Measurements from ENCODE around the gene ZDHHC24.
A peak's percentile ranks its signal among the peaks of the same experiment; 100 is the strongest.
"Not testable (repeated sequence)": the region's sequence is repeated elsewhere in the genome, so short reads cannot be mapped to it uniquely, and the experiment has no call there.

ZDHHC24 gene

DNA sequence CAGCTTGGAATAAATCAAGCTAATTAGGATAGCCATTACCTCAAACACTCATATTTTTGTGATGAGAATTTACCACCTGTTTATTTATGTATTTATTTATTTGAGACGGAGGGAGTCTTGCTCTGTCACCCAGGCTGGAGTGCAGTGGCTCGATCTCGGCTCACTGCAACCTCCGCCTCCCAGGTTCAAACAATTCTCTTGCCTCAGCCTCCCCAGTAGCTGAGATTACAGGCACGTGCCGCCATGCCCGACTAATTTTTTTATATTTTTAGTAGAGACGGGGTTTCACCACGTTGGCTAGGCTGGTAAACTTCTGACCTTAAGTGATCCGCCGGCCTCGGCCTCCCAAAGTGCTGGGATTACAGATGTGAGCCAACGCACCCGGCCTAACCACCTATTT is 896 bp downstream of the ZDHHC24 start:
- DNase-seq: not testable (repeated sequence)

DNA sequence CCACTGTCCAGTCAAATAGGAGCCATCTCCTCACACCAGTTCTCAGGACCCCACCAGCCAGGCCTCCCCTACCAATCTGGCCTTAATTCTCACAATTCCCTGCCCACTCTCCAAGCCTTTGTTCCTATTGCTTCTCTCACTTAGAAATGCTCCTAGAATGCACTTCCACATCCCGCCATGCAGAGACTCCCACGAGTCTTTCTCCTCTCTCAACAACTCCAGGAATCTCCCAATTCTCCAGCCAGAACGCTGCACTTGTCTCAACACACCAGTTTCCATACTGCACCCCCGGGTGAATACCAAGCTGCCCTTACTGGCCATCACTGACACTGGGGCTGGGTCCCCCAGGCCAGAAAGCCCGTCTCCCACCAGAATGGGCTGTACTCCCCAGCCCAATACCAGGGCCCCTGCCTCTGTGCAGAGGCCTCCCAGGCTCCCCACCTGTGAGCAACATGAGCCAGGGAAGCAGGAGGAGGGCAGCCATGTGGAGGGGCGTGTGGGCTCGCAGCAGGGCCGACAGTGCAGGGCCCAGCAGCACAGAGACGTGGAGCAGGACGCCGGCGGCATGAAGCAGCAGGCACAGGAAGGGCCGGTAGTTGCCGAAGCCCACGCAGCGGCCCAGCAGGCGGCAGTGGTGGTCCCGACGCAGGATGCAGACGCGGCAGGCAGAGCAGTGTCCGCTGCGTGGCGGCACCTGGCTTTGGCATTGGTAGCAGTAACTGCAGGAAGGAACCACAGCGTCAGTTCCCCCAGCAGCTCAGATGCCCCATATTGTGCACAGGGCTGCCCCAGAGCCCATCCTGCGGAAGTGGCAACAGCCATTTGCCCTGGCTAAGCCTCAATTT is 2.4 kb downstream of the ZDHHC24 start:
- DNase-seq: peak; percentile 14 to 68 (median 47)

DNA sequence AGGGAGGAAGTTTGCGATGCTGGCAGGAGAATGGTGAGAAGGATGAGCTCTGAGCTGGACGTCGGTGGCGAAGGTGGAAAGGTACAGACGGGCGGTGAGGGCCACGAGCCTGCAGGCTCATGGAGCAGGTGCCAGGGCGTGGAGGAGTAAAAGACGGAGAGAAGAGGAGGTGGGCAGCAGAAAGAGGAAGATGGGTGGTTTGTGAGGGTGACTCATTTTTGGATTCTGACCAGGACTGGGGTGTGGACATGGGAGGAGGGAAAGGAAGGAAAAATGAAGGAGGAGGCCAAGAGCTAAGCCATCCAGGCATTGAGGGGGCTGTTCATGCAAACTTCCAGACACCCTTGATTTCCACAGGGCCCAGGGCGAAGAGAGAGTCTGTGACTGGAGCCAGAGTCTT is 3.5 kb downstream of the ZDHHC24 start:
- DNase-seq: peak; percentile 22 to 59 (median 51)

DNA sequence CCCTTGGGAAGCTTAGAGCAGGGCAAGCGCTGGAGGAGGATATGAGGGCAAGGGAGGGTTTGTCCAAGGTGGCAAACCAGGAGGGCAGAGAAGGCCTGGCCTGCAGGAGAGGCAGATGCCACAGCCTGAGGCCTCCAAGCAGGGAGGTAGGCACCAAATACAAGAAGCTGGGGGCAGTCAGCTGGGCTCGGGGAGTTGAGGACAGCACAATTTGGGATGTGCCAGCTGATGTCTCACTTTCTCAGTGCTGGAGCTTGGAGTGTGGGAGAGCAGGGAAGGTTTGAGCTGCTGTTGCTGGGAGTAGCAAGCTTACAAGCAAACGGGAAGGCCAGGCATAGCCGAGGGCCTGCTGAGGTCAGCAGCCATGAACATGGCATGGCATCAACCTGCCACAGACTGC is 4.0 kb downstream of the ZDHHC24 start:
- DNase-seq: peak in 1 of 4 experiments; percentile 14

DNA sequence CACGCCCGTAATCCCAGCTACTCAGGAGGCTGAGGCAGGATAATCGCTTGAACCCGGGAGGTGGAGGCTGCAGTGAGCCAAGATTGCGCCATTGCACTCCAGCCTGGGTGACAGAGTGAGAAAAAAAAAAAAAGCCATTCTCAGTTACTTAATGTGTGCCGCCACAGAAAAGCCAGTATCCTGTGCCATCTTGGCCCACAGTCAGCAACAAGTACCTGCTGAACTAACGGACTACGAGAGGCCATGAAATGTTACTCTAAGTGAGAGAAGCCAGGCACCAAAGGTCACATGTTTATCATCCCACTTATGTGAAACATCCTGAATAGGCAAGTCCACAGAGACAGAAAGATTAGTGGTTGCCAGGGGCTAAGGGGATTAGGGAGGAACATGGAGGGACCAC is 5.2 kb downstream of the ZDHHC24 start:
- not testable (repeated sequence) for DNase-seq

DNA sequence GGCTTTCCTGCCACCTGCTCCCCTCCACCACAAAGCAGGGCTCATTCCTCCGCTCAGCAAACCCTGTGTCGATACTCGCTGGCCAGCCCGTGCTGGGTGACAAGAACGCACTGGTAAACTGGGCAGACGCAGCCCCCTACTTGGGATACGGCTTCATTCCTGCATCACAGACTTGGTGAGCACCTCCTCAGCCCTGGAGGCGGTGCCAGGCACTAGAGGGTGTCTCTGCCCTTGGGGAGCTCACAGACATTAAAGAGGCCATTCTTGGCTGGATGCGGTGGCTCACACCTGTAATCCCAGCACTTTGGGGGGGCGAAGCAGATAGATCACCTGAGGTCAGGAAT is 6.0 kb downstream of the ZDHHC24 start:
- DNase-seq: no peak

DNA sequence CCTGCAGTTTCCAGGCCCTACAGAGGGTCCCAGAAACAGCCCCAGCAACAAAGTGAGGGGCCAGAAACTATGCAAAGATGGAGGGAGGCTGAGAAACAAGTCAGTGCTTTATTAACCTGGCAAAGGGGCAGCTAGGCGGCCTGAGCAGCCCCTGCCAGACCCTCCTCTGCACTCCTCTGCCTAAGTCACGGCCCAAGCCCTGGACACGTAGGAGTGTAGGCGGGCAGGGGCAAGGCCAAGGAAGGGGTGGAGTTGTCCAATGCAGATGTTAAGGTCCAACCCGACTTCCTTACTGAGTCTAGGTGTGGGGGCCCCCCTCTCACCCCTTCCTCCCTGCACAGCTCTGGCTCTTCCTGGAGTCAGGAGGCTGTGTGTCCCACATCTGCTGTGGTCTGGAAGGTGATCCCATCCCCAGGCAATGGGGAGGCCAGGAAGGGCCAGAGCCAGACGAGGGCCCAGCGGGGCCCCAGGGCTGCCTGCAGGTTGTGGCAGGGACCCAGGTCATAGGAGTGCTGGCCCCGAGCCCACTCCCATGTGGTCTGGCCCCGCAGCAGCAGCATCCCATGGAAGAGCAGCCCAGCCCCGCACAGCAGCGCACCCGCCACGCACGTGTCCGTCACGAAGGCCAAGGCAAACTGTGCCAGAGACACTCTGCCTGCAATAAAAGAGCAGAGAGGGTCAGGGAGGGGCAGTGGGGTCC is 6.5 kb downstream of the ZDHHC24 start:
- no peak for DNase-seq

DNA sequence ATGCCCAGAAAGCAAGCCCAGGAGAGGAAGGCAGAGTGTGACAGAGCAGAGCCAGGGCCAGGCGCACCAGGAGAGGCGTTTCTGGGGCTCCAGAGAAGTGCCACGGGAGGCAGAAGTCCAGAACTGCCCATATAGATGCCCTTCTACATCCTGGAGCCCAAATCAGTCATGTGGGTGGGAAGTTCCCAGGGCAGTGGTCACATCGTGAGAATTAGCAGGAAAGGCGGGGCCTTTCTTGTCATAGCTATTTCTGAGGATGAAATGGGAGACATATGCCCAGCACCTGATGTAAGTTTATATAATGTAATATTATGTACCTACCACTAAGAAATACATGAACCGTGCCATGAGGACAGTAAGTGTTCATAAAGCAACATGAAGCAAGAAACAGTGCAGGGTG is 13.1 kb downstream of the ZDHHC24 start:
- DNase-seq: no peak

DNA sequence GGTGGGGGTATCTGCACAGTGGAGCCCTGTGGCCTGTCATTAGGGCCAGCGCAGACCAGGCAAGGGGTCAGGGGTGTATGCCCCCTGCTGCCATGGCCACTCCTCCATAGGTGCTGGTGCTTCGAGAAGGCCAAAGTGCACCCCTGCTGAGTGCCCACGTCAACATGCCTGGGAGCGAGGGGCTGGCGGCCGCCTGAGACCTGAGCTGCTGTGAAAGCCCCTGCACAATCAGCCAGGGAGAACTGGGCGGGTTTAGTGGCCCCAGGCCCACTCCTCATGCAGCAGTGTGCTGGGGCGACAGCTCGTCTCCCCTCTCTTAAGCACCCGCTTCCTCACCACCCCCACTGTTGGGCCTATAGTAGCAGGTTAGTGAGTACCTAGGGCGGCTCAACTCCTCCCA is 14.0 kb downstream of the ZDHHC24 start:
- no peak for DNase-seq

DNA sequence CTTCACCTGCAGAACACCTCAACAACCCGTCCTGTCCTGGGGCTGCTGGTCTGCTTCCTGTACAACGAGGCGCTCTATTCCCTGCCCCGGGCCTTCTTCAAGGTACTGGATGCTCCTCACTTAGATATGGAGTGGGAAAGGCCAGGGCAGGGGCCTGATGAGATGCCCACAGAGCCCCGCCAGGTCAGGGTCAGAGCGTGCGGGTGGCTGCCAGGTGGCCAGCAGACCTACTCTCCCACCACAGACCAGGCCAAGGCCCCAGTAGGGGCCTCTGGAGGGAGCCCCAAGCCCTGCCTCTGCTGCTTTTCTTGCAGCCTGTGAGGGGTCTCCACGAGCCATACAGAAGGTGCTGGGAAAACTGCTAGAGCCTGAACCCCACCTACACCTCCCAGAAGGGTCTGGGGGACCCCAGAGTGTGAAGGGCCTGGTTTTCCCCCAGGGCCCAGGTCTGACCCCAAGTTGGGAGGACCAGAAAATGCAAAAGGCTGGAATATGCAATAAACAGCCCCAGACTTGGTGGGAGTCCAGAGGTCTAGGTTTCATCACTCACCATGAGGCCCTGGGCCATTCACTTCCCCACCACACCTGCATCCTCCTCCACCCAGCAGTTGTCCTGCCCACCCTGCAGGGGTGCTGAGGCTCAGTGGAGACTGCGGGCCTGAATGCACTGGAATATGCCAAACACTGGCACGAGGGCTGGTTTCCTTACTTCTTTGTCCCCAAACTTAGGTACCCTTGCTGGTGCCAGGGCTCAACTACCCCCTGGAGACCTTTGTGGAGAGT is 14.7 kb downstream of the ZDHHC24 start:
- DNase-seq: no peak

DNA sequence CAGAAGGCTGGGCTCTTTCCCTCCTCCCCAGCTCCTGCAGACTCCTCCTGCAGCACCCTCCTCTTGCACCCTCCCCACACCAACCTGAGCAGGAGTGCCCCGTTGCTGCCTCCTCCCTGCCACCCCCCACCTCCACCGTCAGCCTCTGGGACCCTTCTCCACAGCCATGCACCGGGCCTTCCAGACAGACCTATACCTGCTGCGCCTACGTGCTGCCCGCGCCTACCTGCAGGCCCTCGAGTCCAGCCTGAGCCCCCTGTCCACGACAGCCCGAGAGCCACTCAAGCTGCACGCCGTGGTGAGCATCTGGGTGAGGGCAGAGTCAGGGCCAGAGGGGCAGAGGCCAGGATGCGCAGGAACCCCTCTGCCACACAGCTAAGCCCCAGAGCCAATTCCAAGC is 16.2 kb downstream of the ZDHHC24 start:
- no peak for DNase-seq

DNA sequence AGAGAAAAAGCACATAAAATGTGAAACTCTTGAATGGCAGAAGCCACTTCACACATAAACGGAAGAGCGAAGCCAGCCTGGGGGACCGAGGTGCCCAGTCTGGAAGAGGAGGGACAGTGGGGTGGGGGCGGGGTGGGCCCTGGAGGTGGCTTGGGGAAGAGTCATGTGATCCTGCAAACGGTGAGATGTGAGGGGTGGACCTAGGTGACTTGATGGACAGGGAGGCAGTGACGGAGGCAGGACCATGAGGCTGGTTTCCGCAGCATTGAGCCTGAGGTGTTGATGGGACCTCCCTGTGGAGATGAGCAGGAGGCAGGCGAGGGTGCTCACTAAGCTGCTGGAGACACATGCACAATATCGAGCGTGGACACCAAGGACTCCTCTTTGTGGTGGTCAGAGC is 16.8 kb downstream of the ZDHHC24 start:
- DNase-seq: no peak

DNA sequence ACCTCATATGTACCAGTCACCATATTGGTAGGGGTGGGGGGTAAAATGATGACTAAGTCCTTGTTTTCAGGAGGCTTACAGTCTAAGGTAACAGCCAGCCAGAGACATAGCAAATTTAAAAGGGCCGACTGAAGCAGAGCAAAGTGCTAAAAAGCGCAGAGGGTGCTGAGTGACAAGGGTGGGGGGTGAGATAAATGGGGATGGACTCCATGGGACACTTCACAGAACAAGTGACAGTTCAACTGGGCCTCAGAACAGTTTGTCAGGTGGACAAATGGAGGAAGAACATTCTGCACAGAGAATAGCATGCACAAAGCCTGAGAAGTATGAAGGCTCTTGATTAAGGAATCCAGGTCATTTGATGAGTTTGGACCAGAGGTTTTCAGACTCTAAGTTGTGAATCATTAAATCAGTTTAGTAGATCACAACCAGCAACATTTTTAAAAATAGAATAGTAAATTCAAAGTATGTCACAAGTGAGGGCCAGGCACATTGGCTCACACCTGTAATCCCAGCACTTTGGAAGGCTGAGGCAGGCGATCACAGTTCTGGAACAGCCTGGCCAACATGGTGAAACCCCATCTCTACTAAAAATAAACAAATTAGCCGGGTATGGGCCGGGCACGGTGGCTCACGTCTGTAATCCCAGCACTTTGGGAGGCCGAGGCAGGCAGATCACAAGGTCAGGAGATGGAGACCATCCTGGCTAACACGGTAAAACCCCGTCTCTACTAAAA is 21.4 kb downstream of the ZDHHC24 start:
- no peak for DNase-seq

DNA sequence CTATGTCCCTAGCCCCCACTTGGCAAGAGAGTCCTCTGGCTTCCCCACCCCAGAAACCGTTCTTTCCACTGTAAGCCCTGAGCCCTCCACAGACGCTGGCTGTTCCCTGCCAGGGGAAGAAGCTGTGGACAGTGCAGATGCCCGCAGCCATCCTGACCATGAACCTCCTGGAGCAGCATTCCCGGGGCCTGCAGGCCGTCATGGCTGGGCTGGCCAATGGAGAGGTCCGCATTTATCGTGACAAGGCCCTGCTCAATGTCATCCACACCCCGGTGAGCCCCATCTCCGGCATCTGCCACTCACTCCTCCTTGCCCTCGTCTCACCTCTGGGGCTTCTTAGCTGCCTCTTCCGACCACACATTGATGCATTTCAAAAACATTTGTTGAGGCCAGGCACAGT is 22.2 kb downstream of the ZDHHC24 start:
- no peak for DNase-seq

DNA sequence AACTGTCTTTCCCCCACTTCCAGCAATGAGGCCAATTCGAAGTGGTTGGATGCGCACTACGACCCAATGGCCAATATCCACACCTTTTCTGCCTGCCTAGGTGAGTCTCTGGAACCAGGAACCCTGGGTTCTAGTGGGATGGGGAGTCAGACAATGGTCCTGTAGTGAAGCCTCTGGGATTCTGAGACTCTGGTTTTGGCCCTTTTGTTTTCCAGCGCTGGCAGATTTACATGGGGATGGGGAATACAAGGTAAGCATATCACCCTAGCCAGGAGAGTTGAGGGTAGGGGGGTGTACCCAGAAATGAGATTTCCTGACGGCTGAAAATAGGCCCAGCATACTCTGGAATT is 34.9 kb downstream of the ZDHHC24 start:
- DNase-seq: no peak

DNA sequence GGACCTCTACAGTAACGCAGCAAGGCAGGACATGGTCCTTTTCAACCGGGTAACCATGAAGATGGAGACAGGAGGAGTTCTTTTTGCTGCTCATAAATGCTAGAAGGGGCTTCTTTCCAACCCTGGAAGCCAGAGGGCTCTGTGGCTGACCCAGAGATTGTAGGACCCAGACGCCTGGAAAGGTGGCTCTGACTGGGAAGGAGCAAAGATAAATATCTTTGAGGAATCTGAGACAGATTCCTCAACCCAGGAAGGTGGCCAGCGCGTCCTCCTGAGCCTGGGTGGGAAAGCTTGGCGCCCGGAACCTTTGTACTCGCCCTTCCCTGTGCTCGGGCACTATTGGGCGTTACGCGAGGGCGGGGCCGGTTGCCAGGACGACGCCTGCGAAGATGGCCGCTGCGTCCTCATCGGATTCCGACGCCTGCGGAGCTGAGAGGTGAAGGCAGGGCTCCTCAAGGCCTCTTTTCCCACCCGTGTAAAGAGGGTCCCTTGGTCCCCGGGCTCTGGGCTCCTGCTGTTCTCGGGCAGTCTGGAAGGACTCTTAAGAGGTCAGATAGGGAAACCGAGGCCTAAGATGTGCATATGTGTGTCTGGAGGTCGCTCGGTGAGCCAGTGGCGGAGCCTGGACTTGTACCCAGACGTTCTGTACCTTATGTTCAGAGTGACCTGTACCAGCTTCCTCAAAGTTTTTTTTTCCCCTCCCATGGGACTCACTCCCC is 35.4 kb downstream of the ZDHHC24 start, which contains the start of gene BBS1:
TSS of gene BBS1 (plus strand) at position 365 of the 719 bp plus-strand sequence. CDS start at position 390, 25 bp downstream.
- DNase-seq: peak; percentile 75 to 91 (median 85)

DNA sequence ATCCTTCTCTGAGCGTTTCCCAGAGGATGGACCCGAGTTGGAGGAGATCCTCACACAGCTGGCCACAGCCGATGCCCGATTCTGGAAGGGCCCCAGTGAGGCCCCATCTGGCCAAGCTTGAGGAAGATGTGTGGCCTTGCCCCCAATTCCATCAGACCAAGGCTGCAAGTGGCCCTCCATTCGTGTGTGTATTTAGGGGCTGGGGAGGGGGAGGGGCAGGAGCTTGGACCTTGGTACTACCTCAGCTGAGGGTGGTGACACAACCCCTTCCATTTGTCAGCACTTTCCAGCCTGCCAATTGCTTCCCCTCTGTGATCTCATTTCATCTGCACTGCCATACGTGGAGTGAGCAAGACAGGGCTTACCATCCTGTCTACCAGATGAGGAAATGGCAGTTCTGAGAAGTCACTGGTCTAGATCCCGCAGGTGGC is 36.7 kb downstream of the ZDHHC24 start:
- peak; percentile 11 to 50 (median 36) for DNase-seq

DNA sequence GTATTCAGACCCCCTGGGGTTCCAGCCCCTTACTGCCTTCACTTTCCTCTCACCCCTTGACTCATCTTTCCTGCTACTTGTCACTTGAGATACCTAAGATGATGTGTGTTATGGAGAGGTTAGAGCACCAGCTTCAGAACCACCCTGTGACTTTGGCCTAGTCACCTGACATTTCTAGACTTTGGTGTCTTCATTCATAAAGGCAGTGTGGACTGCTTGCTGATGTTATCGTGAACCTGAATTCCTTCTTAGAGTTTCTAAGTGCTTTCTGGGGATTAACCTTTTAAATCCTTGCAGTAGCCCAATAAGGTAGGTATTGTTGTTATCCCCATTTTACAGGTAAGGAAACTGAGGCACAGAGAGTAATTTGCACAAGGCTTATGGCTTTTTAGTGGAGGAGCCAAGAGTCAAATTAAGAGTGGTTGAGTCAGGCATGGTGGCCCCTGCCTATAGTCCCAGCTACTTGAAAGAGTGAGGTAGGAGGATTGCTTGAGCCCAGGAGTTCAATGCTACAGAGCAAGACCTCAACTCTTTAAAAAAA is 40.5 kb downstream of the ZDHHC24 start:
- DNase-seq: no peak

DNA sequence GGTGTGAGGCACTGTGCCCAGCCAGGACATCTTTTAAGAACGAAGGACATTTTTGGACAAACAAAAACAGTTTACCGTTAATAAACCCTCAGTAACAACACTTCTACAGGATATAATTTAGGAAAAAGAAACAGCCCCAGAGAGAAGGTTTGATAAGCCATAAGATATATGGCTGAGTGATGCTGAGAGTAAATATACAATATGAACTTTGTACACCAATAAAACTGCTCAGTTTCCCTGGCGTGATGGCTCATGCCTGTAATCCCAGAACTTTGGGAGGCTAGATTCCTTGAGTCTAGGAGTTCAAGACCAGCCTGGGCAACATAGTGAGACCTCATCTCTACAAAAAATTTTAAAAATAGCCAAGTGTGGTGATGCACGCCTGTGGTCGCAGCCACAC is 47.3 kb downstream of the ZDHHC24 start:
- no peak for DNase-seq

DNA sequence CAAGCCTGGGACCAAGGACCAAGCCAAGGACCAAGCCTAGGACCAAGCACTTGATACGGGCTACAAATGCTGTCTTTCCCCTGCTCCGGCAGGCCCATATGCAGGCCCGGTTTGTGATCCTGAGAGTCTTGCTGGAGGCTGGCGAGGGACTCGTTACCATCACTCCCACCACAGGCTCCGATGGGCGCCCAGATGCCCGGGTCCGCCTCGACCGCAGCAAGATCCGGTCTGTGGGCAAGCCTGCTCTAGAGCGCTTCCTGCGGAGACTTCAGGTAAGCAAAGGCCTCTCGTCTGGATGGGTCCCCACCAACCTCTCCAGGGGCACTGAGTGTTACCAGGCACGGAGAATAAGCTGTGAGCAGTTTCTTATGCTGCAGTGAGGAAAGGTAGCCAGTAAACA is 48.6 kb downstream of the ZDHHC24 start:
- no peak for DNase-seq

DNA sequence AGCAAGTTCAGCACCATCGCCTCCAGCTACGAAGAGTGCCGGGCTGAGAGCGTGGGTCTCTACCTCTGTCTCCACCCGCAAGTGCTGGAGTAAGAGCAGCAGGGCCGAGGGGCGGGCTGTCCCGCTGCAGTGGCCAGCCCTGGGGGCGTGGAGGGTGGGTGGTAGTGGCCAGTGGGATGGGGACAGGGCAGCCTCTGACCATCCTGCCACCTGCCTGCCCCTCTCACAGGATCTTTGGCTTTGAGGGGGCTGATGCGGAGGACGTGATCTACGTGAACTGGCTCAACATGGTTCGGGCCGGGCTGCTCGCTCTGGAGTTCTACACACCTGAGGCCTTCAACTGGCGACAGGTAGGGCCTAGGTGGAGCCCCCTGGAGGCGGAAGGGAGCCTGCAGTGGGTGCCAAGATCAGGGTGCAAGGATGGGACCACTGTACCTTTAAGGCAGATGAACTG is 50.4 kb downstream of the ZDHHC24 start:
- no peak for DNase-seq

DNA sequence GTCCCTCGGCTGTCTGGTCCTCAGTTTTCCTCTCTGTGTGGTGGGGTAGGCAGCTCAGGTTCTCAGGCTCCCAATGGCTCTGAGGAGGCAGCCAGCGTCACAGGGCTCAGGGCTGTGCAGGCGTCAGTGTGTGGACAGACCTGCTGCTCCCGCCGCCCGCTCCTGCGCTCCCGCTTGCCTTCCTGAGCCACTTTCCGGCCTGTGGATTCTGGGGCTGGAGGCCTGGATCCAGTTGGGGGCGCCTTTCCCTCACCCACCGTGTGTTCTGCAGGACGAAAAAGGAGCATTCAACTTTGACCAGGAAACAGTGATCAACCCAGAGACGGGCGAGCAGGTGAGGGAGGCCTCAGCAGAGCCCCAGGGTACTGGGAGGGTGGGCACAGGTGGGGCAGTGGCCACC is 50.9 kb downstream of the ZDHHC24 start:
- no peak for DNase-seq

Data from suppressor macrophage (primary cell).